GM15510 (cell line): ENCODE measurements around the gene RGS19.

Source experiments
- POLR2A ChIP-seq: IDR thresholded peaks from 3 replicates; pipeline ENCODE4 v1.6.1; 2011; ENCODE audit warnings: borderline replicate concordance; ENCODE audit not compliant: insufficient read length; ENCODE audit errors: extremely low read depth

The RGS19 gene

DNA sequence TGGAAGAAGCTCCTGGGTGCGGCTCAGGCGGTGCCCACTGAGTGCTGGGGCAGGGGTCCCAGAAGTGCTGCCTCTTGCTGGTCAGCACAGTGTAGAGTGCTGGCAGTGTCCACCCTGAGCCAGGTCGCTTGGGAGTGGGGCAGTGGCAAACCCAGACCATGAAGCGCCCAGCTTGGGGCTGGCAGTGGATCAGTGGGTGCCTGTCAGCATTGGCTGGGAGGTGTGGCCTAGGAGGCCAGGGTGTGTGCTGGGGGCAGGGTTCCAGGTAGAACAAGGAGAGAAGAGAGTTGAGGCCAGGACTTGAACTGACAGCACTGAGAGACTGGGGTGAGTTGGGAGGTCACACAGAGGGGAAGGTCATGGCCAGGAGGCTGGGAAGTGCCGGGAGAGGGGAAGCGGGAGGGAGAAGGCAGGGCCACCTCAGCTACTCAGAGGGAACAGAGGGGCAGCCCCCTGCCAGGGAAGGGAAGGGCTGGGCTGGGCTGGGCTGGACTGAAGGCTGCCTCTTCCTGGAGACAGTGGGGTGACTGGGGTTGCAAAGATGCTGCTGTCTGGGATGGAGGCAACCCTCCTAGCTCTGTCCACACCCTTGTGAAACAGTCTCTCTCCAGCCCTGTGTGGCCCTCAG is 12.2 kb downstream of the RGS19 start:
- TF ChIP-seq POLR2A = no peak

DNA sequence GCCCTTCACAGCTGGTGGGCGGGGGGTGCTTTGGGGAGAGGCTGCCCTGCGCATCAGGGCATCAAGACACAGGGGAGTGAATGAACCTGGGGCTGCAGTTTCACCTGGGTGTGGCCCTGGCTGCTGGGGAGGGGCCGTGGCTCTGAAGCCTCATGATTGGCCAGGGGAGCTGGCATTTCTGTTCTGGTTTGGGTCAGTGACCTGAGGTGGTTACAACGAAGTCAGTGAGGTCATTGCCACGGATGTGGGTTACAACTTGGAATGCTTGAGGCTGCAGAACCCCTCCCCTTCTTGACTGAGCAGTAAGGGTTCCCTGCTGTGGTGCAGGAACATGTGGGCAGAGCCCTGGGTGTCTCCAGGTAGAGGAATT is 13.4 kb downstream of the RGS19 start:
- peak; percentile 11 for TF ChIP-seq POLR2A

DNA sequence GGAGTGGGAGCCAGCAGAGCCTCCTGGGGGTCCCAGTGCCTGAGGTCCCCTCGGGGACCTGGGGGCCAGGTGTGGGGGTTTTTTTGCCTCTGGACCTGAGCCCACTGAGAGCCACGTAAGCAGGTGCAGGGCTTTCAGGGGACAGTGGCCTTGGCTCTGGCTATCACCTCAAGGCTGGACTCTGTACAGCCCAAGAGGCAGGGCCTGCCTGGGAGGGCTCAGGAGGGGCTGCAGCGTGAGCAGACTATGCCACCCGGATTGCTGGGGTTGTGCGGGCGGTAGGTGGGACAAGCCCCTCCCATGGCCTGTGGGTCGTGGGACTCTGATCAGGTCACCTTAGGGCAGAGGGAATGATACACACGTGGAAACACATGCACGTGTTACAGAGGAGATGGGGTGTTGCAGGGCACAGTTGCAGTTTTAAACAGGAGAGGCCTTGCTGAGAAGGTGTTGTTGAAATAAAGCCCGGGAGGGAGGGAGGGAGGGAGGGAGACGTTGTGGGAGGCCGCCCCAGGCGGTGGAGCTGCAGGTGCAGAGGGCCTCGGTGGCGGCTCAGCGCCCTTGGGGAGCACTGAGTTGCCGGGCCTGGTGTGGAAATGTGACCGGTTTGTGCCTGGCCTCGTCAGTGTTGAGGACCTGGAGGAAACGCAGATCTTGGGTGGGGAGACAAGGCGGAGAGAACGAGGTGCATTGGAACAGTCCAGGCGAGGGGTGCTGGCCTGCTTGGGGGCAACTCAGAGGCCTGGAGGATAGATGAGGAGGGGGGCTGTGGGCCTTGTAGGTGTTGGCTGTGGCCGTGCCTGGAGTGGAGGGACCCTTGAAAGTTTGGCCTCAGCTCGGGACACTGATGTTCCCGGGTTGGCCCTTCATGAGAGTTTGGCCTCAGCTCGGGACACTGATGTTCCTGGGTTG is 14.0 kb downstream of the RGS19 start:
- TF ChIP-seq POLR2A = no peak

DNA sequence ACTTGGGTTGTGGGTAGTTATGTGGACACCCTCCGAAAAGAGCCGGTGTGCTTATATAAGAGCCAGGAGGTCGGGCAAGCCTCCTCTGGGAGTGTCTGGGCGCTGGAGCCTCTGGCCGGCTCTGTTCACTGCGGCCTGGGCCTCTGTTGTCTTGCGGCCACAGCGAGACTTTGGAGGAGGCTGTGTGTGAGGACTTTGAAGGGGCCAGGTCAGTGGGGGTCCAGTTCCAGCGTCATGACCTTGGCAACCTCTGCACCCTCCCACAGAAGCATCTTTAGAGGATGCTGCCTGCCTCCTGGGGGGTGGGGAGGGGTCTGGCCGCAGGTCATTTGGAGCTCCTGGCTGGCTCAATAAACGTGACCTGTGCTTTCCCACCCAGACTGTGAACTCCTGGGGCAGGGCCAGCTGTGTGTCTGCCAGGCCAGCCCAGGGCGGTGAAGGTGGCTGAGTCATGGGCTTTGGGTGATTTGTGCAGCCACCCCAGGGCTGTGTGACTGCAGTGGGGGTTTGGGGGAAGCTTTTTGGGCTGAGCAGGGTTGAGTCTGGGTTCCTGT is 15.1 kb downstream of the RGS19 start:
- no peak for TF ChIP-seq POLR2A

DNA sequence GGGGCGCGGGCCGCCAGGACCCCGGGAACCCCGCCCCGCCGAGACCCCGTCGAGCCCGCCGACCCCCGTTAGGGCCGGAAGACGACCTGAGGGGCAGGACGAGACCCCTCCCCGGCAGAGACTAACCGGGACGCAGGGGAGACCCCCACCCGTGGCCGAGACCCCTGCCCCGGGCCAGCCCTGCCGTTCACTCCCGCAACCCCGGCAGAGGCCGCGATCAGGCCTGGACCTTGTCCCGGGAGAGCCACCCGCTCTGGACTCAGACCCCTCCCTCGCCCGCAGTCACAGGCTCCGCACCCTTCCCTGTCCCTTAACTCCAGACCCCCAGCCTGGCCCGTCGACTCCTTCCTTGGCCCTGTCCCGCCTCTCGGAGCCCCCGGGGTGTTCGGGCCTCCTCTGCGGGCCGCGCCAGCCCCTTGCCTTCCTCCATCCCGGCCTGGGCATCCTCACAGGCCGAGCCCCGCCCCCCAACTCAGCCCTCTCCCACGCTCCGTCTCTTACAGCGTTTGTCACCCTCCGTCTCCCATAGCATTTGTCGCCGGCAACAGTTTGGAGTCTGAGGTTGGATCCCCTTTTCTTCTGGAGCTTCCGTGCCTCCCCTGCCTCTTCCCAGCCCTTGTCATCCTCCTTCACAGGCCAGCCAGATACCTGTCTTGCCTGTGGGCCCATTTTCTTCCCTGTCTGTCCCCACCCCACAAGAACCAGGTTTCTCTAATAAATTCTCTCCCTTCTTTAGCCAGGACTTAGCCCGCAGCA is 15.8 kb downstream of the RGS19 start:
- no peak for TF ChIP-seq POLR2A

DNA sequence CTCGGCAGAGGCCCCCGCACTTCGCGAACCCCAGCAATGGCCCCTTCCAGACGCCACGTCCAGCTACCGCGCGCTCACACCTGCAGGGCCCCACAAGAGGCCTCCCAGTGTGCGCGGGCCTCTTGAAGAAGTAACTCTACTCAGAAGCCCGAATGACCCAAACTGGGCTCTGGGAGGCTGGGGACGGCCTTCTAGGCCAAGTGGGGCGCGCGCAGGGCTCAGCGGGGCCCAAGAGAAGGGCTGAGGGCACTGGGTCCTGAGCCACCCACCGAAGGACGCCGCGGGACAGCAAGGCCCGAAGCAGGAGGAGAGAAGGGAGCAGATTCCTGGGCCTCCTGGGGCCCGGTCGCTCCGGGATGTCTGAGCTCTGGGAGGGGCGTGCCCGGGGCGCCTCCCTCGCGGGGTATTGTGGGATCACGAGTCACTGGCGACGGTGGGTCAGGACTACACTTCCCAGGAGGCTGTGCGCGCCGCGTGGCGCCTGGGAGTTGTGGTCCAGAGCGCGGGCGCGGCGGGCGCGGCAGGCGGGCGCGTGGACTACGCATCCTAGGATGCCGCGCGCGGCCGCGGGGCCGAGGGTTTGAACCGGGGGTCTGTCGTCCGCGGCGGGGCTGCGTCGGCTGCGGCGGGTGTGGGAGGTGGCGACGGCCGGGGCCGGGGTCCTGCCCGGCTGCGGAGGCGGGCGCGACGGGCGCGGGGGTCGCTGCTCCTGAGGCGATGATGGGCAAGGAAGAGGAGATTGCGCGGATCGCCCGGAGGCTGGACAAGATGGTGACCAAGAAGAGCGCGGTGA is 16.5 kb downstream of the RGS19 start, which contains the start of gene TCEA2:
Gene TCEA2, plus strand, starts transcription at position 603 of the 793 bp plus-strand sequence. Its CDS starts 115 bp downstream, at position 718.
- TF ChIP-seq POLR2A = peak; percentile 82

DNA sequence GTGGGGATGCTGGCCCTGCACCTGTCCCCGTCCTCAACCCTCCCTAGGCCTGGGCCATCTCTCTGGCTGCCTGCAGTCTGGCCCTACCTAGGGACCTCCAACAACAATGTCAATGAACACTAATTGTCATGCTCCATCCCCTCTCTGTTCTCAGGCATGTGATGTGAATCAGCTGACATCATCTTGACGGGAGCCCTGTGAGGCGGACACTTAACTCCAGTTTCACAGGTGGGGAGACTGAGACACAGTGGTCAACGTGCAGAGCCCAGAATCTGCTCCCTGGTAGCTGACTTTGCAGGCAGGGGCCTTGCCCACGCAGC is 17.1 kb downstream of the RGS19 start:
- no peak for TF ChIP-seq POLR2A

DNA sequence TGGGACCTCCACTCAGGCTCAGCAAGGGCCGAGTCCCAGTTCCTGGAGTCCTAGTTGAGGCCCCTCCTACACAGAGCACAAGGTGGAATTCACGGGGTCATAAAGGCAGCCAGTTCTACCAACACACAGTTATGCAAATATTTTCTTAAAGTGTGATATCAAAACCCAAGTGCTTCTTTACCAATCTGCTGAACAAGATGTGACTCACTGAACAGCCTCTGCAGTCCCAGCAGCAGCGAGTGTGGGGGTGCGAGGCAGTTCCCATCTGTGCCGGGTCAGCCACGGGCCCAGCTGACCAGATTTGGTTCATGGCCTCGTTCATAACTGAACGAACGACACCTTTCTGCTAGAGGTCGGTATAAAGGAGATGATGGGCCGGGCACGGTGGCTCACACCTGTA is 20.8 kb downstream of the RGS19 start:
- no peak for TF ChIP-seq POLR2A

DNA sequence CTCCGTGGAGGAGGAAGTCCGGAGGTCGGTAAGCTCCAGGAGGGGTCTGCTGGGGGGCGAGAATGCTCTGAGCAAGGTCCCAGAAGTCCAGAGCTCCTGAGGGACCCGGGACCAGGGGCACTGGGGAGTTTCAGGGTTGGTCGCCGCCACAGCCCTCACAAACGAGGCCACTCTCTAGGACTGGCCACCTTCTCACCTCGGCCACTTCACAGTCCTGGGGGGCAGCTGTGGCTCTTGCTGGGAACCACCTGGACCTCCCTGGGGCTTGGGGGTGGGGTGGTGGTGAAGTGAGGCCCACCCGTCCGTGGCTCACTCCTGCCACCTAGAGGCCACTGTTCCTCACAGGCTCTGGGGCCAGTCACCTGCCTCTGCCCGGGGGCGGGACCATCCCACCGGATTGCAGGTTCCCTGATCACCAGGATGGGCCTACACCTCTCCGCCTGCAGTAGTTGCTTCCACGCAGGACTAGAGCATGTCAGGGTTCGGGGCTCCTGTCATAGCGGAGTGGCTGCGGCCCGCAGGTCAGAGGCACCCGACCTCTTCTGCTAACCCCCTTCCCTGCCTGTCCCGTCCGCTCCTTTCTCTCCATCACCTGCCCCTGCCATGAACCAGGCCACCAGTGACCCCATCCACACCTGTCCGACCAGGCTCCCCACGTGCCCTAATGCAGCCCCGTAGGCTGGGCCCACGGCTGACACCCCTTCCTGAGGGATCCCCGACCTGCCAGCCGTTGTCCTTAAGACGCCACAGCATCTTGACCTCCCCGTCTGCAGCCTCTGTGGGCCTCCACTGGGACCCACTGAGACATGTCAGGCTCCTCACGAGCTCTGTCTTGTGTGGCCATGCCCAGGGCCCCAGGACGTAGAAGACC is 21.5 kb downstream of the RGS19 start:
- no peak for TF ChIP-seq POLR2A

DNA sequence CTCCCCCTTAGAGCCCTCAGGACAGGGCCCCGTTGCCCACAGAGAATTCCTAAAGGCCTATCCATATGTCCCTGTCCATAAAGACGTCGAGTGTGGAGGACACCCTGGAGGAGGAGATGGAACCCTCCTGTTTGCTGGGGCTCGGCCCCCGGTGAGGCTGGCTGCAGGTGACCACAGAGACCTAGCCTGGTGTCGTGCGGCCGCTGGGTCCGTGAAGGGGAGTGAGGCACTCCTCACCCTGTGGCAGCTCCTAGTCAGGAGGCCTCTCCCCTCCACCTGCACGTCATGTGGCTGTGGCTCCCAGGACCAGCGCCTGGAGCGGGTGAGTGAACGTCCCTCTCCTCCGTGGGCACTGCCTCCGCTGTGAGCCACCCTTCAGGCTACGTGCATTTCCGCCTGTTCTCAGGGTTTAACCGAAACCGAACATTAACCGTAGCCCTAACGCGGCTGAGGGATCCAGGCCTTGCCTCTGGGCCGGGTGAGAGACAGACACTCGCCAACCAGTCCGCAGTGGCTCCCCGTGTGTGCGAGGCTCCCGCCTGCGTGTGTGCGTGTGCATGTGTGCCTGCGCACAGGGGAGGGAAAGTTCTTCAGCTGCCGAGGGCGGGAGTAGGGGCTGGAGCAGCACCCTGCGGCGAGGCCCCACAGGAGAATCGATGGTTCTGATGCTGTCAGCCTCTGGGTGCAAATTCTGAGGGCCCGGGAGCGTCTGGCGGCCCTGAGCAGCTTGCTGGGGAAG is 22.3 kb downstream of the RGS19 start:
- TF ChIP-seq POLR2A = no peak

DNA sequence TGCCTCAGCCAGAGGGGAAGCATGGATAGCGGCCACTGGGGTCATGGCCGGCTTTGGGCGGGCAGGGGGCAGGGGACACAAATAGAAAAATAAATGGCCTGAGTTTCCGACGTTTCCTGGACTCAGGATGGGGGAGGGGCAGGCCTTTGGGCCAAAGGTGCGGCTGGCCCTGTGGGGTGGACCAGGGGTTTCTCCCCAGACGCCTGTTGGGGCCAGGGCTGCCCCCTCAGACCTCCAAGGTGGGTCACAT is 22.8 kb downstream of the RGS19 start:
- no peak for TF ChIP-seq POLR2A

DNA sequence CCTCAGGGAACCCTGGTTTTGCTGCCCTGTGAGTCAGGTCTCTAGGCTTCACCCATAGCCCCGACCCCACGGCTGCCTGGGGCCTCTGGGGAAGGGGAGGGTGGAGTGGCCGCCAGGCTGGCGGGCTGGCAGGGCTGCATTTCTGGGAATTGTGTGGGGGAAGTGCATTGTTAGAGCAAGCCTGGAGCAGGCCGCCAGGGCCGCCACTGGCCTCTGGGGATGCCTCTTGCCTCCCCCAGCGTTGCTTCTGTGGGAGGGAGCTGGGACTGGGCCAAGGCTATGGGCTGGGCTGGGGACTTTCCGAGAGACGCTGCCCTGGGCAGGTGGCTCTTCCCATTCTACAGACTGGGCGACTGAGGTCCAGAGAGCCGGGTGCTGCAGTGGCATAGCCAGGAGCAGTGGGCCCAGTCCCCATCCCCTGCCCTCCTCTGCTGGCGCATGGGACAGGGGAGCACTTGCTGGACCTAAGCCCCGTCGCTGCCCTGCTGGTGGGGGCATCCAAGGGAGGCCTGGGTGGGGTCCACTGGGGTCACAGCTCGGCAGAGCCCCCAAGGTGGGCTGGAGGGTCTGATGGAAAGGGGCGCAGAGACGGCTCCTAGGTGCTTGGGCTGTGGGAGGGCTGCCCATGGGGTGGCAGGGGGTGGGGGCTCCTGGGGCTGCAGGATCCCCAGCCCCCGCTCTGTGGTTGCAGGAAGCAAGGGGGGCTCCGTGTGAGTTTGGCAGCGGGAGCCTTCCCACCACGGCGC is 23.3 kb downstream of the RGS19 start:
- no peak for TF ChIP-seq POLR2A
